ENCODE measurements around the gene NUP98.

DNA sequence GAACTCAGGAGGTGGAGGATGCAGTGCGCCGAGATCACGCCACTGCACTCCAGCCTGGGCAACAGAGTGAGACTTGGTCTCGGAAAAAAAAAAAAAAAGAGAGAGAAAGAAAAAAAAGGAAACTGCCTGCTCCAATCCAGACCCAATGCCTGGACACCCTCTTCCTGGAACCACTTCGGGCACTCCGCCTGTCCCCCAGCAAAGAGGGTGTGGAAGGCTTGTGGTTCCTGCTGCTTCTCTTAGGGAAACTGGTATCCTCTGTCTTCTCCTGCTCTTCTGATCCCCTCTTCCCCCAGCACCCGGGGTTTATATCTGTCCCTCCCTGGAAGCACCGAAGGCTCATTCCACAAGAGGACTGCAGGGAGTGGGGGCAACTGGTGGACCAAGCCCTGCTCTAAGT lies 139.1 kb downstream of the NUP98 start:
- TF ChIP-seq, protein P1, sequence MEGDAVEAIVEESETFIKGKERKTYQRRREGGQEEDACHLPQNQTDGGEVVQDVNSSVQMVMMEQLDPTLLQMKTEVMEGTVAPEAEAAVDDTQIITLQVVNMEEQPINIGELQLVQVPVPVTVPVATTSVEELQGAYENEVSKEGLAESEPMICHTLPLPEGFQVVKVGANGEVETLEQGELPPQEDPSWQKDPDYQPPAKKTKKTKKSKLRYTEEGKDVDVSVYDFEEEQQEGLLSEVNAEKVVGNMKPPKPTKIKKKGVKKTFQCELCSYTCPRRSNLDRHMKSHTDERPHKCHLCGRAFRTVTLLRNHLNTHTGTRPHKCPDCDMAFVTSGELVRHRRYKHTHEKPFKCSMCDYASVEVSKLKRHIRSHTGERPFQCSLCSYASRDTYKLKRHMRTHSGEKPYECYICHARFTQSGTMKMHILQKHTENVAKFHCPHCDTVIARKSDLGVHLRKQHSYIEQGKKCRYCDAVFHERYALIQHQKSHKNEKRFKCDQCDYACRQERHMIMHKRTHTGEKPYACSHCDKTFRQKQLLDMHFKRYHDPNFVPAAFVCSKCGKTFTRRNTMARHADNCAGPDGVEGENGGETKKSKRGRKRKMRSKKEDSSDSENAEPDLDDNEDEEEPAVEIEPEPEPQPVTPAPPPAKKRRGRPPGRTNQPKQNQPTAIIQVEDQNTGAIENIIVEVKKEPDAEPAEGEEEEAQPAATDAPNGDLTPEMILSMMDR (conservative IDR thresholded peaks at IDR 0.05; ENCODE audit: low read length): no peak
- TF ChIP-seq EZH2phosphoT487 (IDR thresholded peaks at IDR 0.05; ENCODE audit: borderline replicate concordance): no peak
